ENCODE measurements around the gene CUX1.

GRCh38 chr7:101865031-101865430 lies 47.6 kb downstream of the CUX1 start:
- no peak for TF ChIP-seq CTCF (IDR thresholded peaks at IDR 0.05)
- no peak for TF ChIP-seq POLR2A (IDR thresholded peaks at IDR 0.05)

All from esophagus squamous epithelium (tissue), 4 donors.